Gastrocnemius medialis (tissue), 4 donors: ENCODE measurements around the gene NECTIN1.

ENCODE experiments used
- POLR2A ChIP-seq, 2 donors: fragments of 450-650 bp; IDR thresholded peaks; one replicate each; pipeline ENCODE4 v1.6.1; 2017; ENCODE audit warnings: antibody characterized with exemption in 2 of 2, mild to moderate bottlenecking in 2 of 2, moderate library complexity in 2 of 2
- TF ChIP-seq, protein P1 (sequence below), 5 experiments: fragments of 450-650 bp in 3 of 5; fragments of 200-600 bp in 2 of 5; sonication (generic) in 2 of 5; IDR thresholded peaks in 4 of 5; conservative IDR thresholded peaks in 1 of 5; 1 replicate in 4 of 5; 2 replicates in 1 of 5; pipeline ENCODE4 v1.5.1; 2016 to 2019; ENCODE audit warnings: antibody characterized with exemption in 5 of 5, mild to moderate bottlenecking in 3 of 5, moderate library complexity in 3 of 5

DNA sequence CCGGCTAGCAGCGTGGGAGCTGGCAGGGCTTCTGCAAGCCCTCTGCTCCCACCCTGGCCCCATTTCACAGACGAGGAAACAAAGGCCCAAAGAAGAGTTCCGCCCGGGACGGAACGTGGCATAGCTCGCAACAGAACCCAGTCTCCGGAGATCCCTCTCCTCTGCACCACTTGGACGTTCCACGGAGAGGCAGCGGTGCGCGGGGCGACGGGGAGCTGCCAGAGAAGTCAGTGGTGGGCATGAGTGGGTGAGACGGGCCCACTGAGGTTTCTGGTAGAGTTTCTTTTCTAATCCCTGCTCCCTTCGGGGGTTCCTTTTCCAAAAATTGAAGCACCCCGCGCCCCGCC, 554 bp upstream of the NECTIN1 start:
- TF ChIP-seq, protein P1, sequence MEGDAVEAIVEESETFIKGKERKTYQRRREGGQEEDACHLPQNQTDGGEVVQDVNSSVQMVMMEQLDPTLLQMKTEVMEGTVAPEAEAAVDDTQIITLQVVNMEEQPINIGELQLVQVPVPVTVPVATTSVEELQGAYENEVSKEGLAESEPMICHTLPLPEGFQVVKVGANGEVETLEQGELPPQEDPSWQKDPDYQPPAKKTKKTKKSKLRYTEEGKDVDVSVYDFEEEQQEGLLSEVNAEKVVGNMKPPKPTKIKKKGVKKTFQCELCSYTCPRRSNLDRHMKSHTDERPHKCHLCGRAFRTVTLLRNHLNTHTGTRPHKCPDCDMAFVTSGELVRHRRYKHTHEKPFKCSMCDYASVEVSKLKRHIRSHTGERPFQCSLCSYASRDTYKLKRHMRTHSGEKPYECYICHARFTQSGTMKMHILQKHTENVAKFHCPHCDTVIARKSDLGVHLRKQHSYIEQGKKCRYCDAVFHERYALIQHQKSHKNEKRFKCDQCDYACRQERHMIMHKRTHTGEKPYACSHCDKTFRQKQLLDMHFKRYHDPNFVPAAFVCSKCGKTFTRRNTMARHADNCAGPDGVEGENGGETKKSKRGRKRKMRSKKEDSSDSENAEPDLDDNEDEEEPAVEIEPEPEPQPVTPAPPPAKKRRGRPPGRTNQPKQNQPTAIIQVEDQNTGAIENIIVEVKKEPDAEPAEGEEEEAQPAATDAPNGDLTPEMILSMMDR (IDR thresholded peaks at IDR 0.05 in 4 of 5, conservative IDR thresholded peaks at IDR 0.05 in 1 of 5): peak in 2 of 5 experiments; percentile 5 to 12
- TF ChIP-seq POLR2A (IDR thresholded peaks at IDR 0.05): no peak
